HepG2 (cell line): ENCODE results near the gene TRIM27. TPM values are rescaled to one million over a fixed set of nuclear protein-coding genes. Genes with fewer than 3 reads are reported as not detected.

Experiments used
- AGO2 ChIP-seq: fragments of 200-400 bp; formaldehyde crosslinking; optimal IDR thresholded peaks from 2 replicates; pipeline ENCODE3; 2017; ENCODE audit warnings: mild to moderate bottlenecking, low read depth, low read length, moderate library complexity
- ETV6 ChIP-seq: sonication (generic); formaldehyde crosslinking; conservative IDR thresholded peaks from 2 replicates; pipeline ENCODE4 v1.4.0; 2020; ENCODE audit warnings: missing genetic modification reagents
- IRX3 ChIP-seq: sonication (generic); formaldehyde crosslinking; IDR thresholded peaks from 2 replicates; pipeline ENCODE4 v1.8.1; 2023; ENCODE audit warnings: mild to moderate bottlenecking, low read depth, missing genetic modification reagents, borderline replicate concordance
- ZNF251 ChIP-seq: sonication (generic); formaldehyde crosslinking; IDR thresholded peaks from 2 replicates; pipeline ENCODE4 v1.9.0; 2021; ENCODE audit warnings: mild to moderate bottlenecking, missing genetic modification reagents
- ZNF318 ChIP-seq: sonication (generic); formaldehyde crosslinking; IDR thresholded peaks from 2 replicates; pipeline ENCODE4 v1.4.0; 2020; ENCODE audit warnings: mild to moderate bottlenecking, missing genetic modification reagents
- ZNF430 ChIP-seq: sonication (generic); formaldehyde crosslinking; IDR thresholded peaks from 2 replicates; pipeline ENCODE4 v1.9.0; 2021; ENCODE audit warnings: mild to moderate bottlenecking, missing genetic modification reagents
- ZNF451 ChIP-seq: sonication (generic); formaldehyde crosslinking; IDR thresholded peaks from 2 replicates; pipeline ENCODE4 v1.5.0; 2020; ENCODE audit warnings: mild to moderate bottlenecking, missing genetic modification reagents
- ZNF776 ChIP-seq: sonication (generic); formaldehyde crosslinking; IDR thresholded peaks from 2 replicates; pipeline ENCODE4 v1.4.0; 2020; ENCODE audit warnings: mild to moderate bottlenecking, missing genetic modification reagents
- ZXDC ChIP-seq: sonication (generic); formaldehyde crosslinking; IDR thresholded peaks from 2 replicates; pipeline ENCODE4 v1.5.0; 2020; ENCODE audit warnings: mild to moderate bottlenecking, missing genetic modification reagents
- polyA plus RNA-seq, 8 experiments: library from polyadenylated mRNA; depleted of rRNA in 3 of 8; stranded (reverse) in 7 of 8; unstranded in 1 of 8; fragments of >200 nt; fragmentation: Illumina TruSeq in 4 of 8; extraction: Trizol in 4 of 8; gene quantifications; 2 replicates each; pipeline versions ENCODE4 v1.2.1 to v1.2.3, GENCODE V29; 2011 to 2016; ENCODE audit warnings: low read depth in 4 of 8, missing spikeins in 1 of 8, mixed read lengths in 1 of 8; ENCODE audit not compliant: insufficient read depth in 1 of 8
- total RNA-seq, 5 experiments: library from RNA; depleted of rRNA; stranded (reverse); fragments of >200 nt; fragmentation: Illumina TruSeq; extraction: Trizol; gene quantifications; 2 replicates each; pipeline ENCODE4 v1.2.3, GENCODE V29; 2016; ENCODE audit warnings: low read depth in 1 of 5
- TF ChIP-seq, protein P1 (sequence below): sonication (generic); formaldehyde crosslinking; IDR thresholded peaks from 2 replicates; pipeline ENCODE4 v1.8.0; 2022; ENCODE audit warnings: mild to moderate bottlenecking, missing genetic modification reagents; ENCODE audit not compliant: insufficient replicate concordance
- TF ChIP-seq, protein P2 (sequence below): sonication (generic); formaldehyde crosslinking; IDR thresholded peaks from 2 replicates; pipeline ENCODE4 v1.5.1; 2020; ENCODE audit warnings: mild to moderate bottlenecking, moderate library complexity, missing genetic modification reagents

The TRIM27 gene
- total and polyA plus RNA-seq, 2 of the 13 experiments (the other 11 are each of a cell fraction or from before 2014, with no cell fraction given): 88.6 to 112 TPM

GRCh38 chr6:28947831-28948270, 24.1 kb upstream of the TRIM27 start (continued):
- TF ChIP-seq ZNF318 (CRISPR knock-in tag) (no peak), ZNF776 (no peak), ZNF251 (CRISPR knock-in tag) (no peak), AGO2 (no peak), ZXDC (CRISPR knock-in tag) (no peak), ETV6 (CRISPR knock-in tag) (no peak), ZNF451 (CRISPR knock-in tag) (no peak), ZNF430 (CRISPR knock-in tag) (no peak), IRX3 (CRISPR knock-in tag) (no peak)
- TF ChIP-seq, protein P1, sequence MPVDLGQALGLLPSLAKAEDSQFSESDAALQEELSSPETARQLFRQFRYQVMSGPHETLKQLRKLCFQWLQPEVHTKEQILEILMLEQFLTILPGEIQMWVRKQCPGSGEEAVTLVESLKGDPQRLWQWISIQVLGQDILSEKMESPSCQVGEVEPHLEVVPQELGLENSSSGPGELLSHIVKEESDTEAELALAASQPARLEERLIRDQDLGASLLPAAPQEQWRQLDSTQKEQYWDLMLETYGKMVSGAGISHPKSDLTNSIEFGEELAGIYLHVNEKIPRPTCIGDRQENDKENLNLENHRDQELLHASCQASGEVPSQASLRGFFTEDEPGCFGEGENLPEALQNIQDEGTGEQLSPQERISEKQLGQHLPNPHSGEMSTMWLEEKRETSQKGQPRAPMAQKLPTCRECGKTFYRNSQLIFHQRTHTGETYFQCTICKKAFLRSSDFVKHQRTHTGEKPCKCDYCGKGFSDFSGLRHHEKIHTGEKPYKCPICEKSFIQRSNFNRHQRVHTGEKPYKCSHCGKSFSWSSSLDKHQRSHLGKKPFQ: no peak
- TF ChIP-seq, protein P2, sequence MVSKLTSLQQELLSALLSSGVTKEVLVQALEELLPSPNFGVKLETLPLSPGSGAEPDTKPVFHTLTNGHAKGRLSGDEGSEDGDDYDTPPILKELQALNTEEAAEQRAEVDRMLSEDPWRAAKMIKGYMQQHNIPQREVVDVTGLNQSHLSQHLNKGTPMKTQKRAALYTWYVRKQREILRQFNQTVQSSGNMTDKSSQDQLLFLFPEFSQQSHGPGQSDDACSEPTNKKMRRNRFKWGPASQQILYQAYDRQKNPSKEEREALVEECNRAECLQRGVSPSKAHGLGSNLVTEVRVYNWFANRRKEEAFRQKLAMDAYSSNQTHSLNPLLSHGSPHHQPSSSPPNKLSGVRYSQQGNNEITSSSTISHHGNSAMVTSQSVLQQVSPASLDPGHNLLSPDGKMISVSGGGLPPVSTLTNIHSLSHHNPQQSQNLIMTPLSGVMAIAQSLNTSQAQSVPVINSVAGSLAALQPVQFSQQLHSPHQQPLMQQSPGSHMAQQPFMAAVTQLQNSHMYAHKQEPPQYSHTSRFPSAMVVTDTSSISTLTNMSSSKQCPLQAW (CRISPR knock-in tag): peak; percentile 65
